B cell (primary cell): Measurements from ENCODE around the gene ASB8. TPM values are rescaled to one million over a fixed set of nuclear protein-coding genes. Genes with fewer than 3 reads are reported as not detected.

Source experiments
- ATAC-seq: fragments of 200-7000 bp; cut with Tn5 transposase; one replicate; pipeline ENCODE4 v1.10.0; 2021; ENCODE audit warnings: low read depth, mild to moderate bottlenecking, moderate number of reproducible peaks, moderate library complexity
- CTCF ChIA-PET: fragments of 350-600 bp; sonication (Branson Sonifier 250); formaldehyde crosslinking; loops from one replicate; lab custom pipeline; 2021; ENCODE audit warnings: antibody characterized with exemption, inconsistent platforms; lab: Charles Lee
- POLR2A ChIA-PET: fragments of 350-600 bp; sonication (Branson Sonifier 250); formaldehyde crosslinking; loops from one replicate; lab custom pipeline; 2021; ENCODE audit warnings: antibody characterized with exemption; lab: Charles Lee
- DNase-seq: peaks from one replicate; pipeline ENCODE4 v3.0.0; 2013
- H2AFZ ChIP-seq: 2 replicates; pipeline ENCODE4 v1.6.1; 2012; ENCODE audit warnings: mild to moderate bottlenecking, low read depth, low read length; ENCODE audit not compliant: insufficient read depth, poor library complexity, severe bottlenecking
- H3K27ac ChIP-seq, 2 donors: 1 replicate in 1 of 2; 2 replicates in 1 of 2; pipeline ENCODE4 v1.5.1; 2012 to 2013; ENCODE audit warnings: low read length in 2 of 2, mild to moderate bottlenecking in 2 of 2, moderate library complexity in 1 of 2
- H3K27me3 ChIP-seq, 4 experiments: fragments of 200-600 bp in 1 of 4; sonication (generic) in 1 of 4; replicated peaks in 1 of 4; 1 replicate in 2 of 4; 2 replicates in 2 of 4; pipeline versions ENCODE4 v1.6.1 to v1.7.0; 2013 to 2016; ENCODE audit warnings: low read length in 3 of 4, mild to moderate bottlenecking in 2 of 4, mixed read lengths in 1 of 4, moderate library complexity in 1 of 4; ENCODE audit not compliant: insufficient read depth in 4 of 4, control insufficient read depth in 3 of 4; ENCODE audit errors: control extremely low read depth in 1 of 4
- H3K36me3 ChIP-seq, 2 experiments: replicated peaks in 1 of 2; 1 replicate in 1 of 2; 2 replicates in 1 of 2; pipeline versions ENCODE4 v1.6.1 to v1.7.1; 2013; ENCODE audit warnings: low read length in 1 of 2; ENCODE audit not compliant: insufficient read depth in 2 of 2, control insufficient read depth in 1 of 2; ENCODE audit errors: control extremely low read depth in 1 of 2, extremely low read depth in 1 of 2
- H3K4me1 ChIP-seq, 2 donors: fragments of 200-600 bp in 1 of 2; sonication (generic) in 1 of 2; 1 replicate in 1 of 2; 2 replicates in 1 of 2; pipeline versions ENCODE4 v1.5.1 to v1.6.1; 2013 to 2017; ENCODE audit warnings: low read length in 2 of 2; ENCODE audit not compliant: control insufficient read depth in 2 of 2, insufficient read depth in 2 of 2
- H3K4me2 ChIP-seq: replicated peaks from 2 replicates; pipeline ENCODE3; 2012; ENCODE audit warnings: mild to moderate bottlenecking, low read depth, low read length; ENCODE audit not compliant: poor library complexity, severe bottlenecking
- H3K4me3 ChIP-seq, 5 experiments: fragments of 200-600 bp in 1 of 5; sonication (generic) in 1 of 5; 1 replicate in 3 of 5; 2 replicates in 2 of 5; pipeline versions ENCODE4 v1.5.1 to v1.7.0; 2011 to 2016; ENCODE audit warnings: low read length in 4 of 5, mild to moderate bottlenecking in 4 of 5, low read depth in 2 of 5, control low read depth in 1 of 5, moderate library complexity in 1 of 5; ENCODE audit not compliant: insufficient read depth in 1 of 5; ENCODE audit errors: control extremely low read depth in 1 of 5, extremely low read depth in 1 of 5
- H3K79me2 ChIP-seq: fragments of 200-600 bp; sonication (generic); one replicate; pipeline ENCODE4 v1.6.0; 2016; ENCODE audit warnings: low read length; ENCODE audit not compliant: control insufficient read depth, insufficient read depth
- H3K9ac ChIP-seq: fragments of 200-600 bp; sonication (generic); 2 replicates; pipeline ENCODE4 v1.6.1; 2017; ENCODE audit warnings: mild to moderate bottlenecking, low read length, moderate library complexity
- H3K9me3 ChIP-seq, 3 donors: one replicate each; pipeline versions ENCODE4 v1.6.1 to v1.7.1; 2013; ENCODE audit warnings: low read length in 2 of 3; ENCODE audit not compliant: control insufficient read depth in 2 of 3, insufficient read depth in 1 of 3; ENCODE audit errors: control extremely low read depth in 1 of 3
- H4K20me1 ChIP-seq: 2 replicates; pipeline ENCODE4 v1.6.0; 2012; ENCODE audit warnings: mild to moderate bottlenecking, low read length; ENCODE audit not compliant: insufficient read depth, control insufficient read depth, poor library complexity, severe bottlenecking
- H3K27ac Mint-ChIP-seq: one replicate; pipeline ENCODE4 v1.8.0; 2021; ENCODE audit warnings: mixed read lengths
- H3K27me3 Mint-ChIP-seq: one replicate; pipeline ENCODE4 v1.8.0; 2021; ENCODE audit warnings: mixed read lengths
- H3K4me1 Mint-ChIP-seq: one replicate; pipeline ENCODE4 v1.8.0; 2021; ENCODE audit warnings: mixed read lengths
- H3K4me3 Mint-ChIP-seq: one replicate; pipeline ENCODE4 v1.8.0; 2021; ENCODE audit warnings: mixed read lengths
- H3K9me3 Mint-ChIP-seq: one replicate; pipeline ENCODE4 v1.8.0; 2022; ENCODE audit warnings: mixed read lengths; ENCODE audit not compliant: insufficient read depth
- EZH2 ChIP-seq: IDR thresholded peaks from 2 replicates; pipeline ENCODE4 v1.6.1; 2012; ENCODE audit warnings: borderline replicate concordance, low read depth, mild to moderate bottlenecking, moderate library complexity, low read length; ENCODE audit not compliant: insufficient read depth, poor library complexity, severe bottlenecking
- WGBS: methylation state at CpG from one replicate; pipeline ENCODE4 v1.1.5; 2013; ENCODE audit warnings: missing lambda C conversion rate; ENCODE audit not compliant: insufficient coverage; 5-methylcytosine and 5-hydroxymethylcytosine counted together
- intact Hi-C: fragments of 100-400 bp; cut with micrococcal nuclease; formaldehyde crosslinking; loops from one replicate; pipeline ENCODE4 v1.10.0; 2022
- polyA plus RNA-seq: library from polyadenylated mRNA; depleted of rRNA; stranded (reverse); fragments of >200 nt; gene quantifications from 2 replicates; pipeline ENCODE4 v1.2.3, GENCODE V29; 2012
- total RNA-seq, 2 donors: library from RNA; stranded (reverse); fragments of 120-200 nt in 1 of 2; gene quantifications; 1 replicate in 1 of 2; 2 replicates in 1 of 2; pipeline versions ENCODE4 v1.2.3 to v1.2.4, GENCODE V29; 2013 to 2022
- TF ChIP-seq, protein P1 (sequence below): fragments of 200-600 bp; IDR thresholded peaks from one replicate; pipeline ENCODE4 v1.8.0; 2022; ENCODE audit warnings: antibody characterized with exemption, mild to moderate bottlenecking

The ASB8 gene
- total and polyA plus RNA-seq, 2 donors (not counting 1 experiment from before 2014, with no cell fraction given): 22.7 to 54.8 TPM

DNA sequence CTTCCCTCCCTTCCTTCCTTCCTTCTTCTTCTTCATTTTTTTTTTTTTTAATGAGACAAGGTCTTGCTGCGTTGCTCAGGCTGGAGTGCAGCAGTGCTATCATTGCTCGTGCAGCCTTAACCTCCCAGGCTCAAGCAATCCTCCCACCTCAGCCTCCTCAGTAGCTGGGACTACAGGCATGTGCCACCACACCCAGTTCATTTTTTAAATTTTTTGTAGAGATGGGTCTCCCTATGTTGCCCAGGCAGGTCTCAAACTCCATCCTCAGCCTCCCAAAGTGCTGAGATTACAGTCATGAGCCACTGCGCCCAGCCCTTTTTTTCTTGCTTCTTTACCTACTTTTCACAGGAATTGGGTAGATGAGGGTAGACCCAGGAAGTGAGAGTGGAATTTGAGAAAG, 44.2 kb upstream of the ASB8 start:
- H3K27me3 ChIP-seq: no peaks in the 10 kb centered on the region
- peaks cover 2 to 9% (median 6%) of the 10 kb centered on the region in 3 donors for H3K9me3 ChIP-seq
- H3K4me3 ChIP-seq: no peak overlapping the region
- intact Hi-C loops: no loop called here
- no peak for ATAC-seq
- H3K27ac ChIP-seq: no peak overlapping the region
- H3K9me3 Mint-ChIP-seq: peaks cover 7% of the 10 kb centered on the region
- no peak overlapping the region for H3K4me2 ChIP-seq
- peaks cover 23% of the 10 kb centered on the region for H3K4me1 Mint-ChIP-seq
- no peak for DNase-seq
- no peak overlapping the region for H3K4me3 Mint-ChIP-seq
- H3K9ac ChIP-seq: no peak overlapping the region
- H3K4me1 ChIP-seq: peaks cover 18 to 20% of the 10 kb centered on the region in 2 donors
- CTCF ChIA-PET: interaction anchor here (1.5 kb wide), 1 partner anchor 15 kb away, joined by 5 read pairs; no protein-coding TSS in a partner anchor
- peaks cover 18% of the 10 kb centered on the region for H3K79me2 ChIP-seq
- whole genome bisulfite sequencing: no CpG with 5 or more reads among the region's 3 CpGs
- no peak overlapping the region for H3K27ac Mint-ChIP-seq
- no peaks in the 10 kb centered on the region for H4K20me1 ChIP-seq
- no peak for TF ChIP-seq EZH2
- TF ChIP-seq, protein P1, sequence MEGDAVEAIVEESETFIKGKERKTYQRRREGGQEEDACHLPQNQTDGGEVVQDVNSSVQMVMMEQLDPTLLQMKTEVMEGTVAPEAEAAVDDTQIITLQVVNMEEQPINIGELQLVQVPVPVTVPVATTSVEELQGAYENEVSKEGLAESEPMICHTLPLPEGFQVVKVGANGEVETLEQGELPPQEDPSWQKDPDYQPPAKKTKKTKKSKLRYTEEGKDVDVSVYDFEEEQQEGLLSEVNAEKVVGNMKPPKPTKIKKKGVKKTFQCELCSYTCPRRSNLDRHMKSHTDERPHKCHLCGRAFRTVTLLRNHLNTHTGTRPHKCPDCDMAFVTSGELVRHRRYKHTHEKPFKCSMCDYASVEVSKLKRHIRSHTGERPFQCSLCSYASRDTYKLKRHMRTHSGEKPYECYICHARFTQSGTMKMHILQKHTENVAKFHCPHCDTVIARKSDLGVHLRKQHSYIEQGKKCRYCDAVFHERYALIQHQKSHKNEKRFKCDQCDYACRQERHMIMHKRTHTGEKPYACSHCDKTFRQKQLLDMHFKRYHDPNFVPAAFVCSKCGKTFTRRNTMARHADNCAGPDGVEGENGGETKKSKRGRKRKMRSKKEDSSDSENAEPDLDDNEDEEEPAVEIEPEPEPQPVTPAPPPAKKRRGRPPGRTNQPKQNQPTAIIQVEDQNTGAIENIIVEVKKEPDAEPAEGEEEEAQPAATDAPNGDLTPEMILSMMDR: no peak
- no peak overlapping the region for H2AFZ ChIP-seq
- POLR2A ChIA-PET: no interaction called here
- peaks cover 0 to 2% of the 10 kb centered on the region in 2 experiments for H3K36me3 ChIP-seq
- no peaks in the 10 kb centered on the region for H3K27me3 Mint-ChIP-seq

DNA sequence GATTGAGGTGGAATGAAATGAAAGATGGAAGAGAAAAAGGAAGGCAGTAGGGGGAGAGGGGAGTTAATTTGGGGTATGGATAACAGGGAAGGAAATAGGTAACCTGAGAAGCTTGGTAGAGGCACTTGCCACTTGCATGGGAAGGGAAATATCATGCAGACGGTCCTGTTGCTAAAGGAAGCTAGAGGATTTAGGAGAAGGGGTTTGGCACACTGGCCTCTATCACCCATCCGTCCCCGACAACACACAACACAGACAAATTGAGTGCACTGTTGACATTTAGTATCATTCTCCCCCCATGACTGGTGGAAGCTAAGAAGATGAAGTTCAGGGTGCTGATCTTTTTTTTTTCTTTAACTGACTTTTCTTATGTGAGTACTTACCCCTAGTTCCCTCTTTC, 43.8 kb upstream of the ASB8 start:
- Histone ChIP-seq H3K4me3 (no peak overlapping the region), H3K27me3 (no peaks in the 10 kb centered on the region), H3K36me3 (peaks cover 0 to 2% of the 10 kb centered on the region in 2 experiments), H2AFZ (no peak overlapping the region), H3K9ac (no peak overlapping the region), H3K79me2 (peaks cover 18% of the 10 kb centered on the region), H3K4me2 (no peak overlapping the region), H3K9me3 (peaks cover 2 to 9% (median 5%) of the 10 kb centered on the region in 3 donors), H3K27ac (no peak overlapping the region), H3K4me1 (peaks cover 18 to 20% of the 10 kb centered on the region in 2 donors), H4K20me1 (no peaks in the 10 kb centered on the region)
- DNase-seq (no peak), ATAC-seq (no peak)
- POLR2A ChIA-PET: no interaction called here
- no peak overlapping the region for H3K4me3 Mint-ChIP-seq
- CTCF ChIA-PET: interaction anchor here (1.2 to 1.5 kb wide), 2 partner anchors 12 to 15 kb away, joined by 3 to 5 read pairs; no protein-coding TSS in a partner anchor
- peaks cover 7% of the 10 kb centered on the region for H3K9me3 Mint-ChIP-seq
- TF ChIP-seq, protein P1: no peak
- TF ChIP-seq EZH2: no peak
- no CpG with 5 or more reads among the region's 3 CpGs for WGBS
- H3K27ac Mint-ChIP-seq: no peak overlapping the region
- intact Hi-C loops: no loop called here
- peaks cover 23% of the 10 kb centered on the region for H3K4me1 Mint-ChIP-seq
- H3K27me3 Mint-ChIP-seq: no peaks in the 10 kb centered on the region
